Measurements from ENCODE around the gene PLEKHM2.

PLEKHM2 gene

GRCh38 chr1:15720861-15721260 is 36.7 kb downstream of the PLEKHM2 start:
- TF ChIP-seq RAD21 (IDR thresholded peaks at IDR 0.05; ENCODE audit: low read depth), result no peak
- TF ChIP-seq MAX (IDR thresholded peaks at IDR 0.05), result no peak
- no peak for TF ChIP-seq TCF12 (IDR thresholded peaks at IDR 0.05; ENCODE audit: low read depth)
- TF ChIP-seq USF1 (IDR thresholded peaks at IDR 0.05), result no peak
- no peak for TF ChIP-seq CREB1 (IDR thresholded peaks at IDR 0.05; ENCODE audit: low read depth)
- TF ChIP-seq EGR1 (IDR thresholded peaks at IDR 0.05), result no peak
- TF ChIP-seq REST (IDR thresholded peaks at IDR 0.05; ENCODE audit: low read depth), result no peak
- no peak for TF ChIP-seq YY1 (IDR thresholded peaks at IDR 0.05; ENCODE audit: low read depth)
- no peak for TF ChIP-seq TAF1 (IDR thresholded peaks at IDR 0.05; ENCODE audit: low read depth)
- no peak for TF ChIP-seq TEAD4 (IDR thresholded peaks at IDR 0.05)
- no peak for TF ChIP-seq CEBPB (IDR thresholded peaks at IDR 0.05)
- TF ChIP-seq FOXM1 (IDR thresholded peaks at IDR 0.05; ENCODE audit: borderline replicate concordance, low read depth), result no peak
- TF ChIP-seq NFIC (IDR thresholded peaks at IDR 0.05), result no peak
- TF ChIP-seq ZBTB7A (IDR thresholded peaks at IDR 0.05; ENCODE audit: low read depth), result no peak
- TF ChIP-seq EP300 (IDR thresholded peaks at IDR 0.05; ENCODE audit: borderline replicate concordance), result no peak

GRCh38 chr1:15722411-15722810 is 38.3 kb downstream of the PLEKHM2 start:
- TF ChIP-seq TAF1 (IDR thresholded peaks at IDR 0.05; ENCODE audit: low read depth), result no peak
- no peak for TF ChIP-seq TEAD4 (IDR thresholded peaks at IDR 0.05)
- TF ChIP-seq MAX (IDR thresholded peaks at IDR 0.05), result no peak
- TF ChIP-seq NFIC (IDR thresholded peaks at IDR 0.05), result no peak
- no peak for TF ChIP-seq EP300 (IDR thresholded peaks at IDR 0.05; ENCODE audit: borderline replicate concordance)

- TF ChIP-seq TCF12 (IDR thresholded peaks at IDR 0.05; ENCODE audit: low read depth) (no peak), TEAD4 (IDR thresholded peaks at IDR 0.05) (no peak), MAX (IDR thresholded peaks at IDR 0.05) (no peak), YY1 (IDR thresholded peaks at IDR 0.05; ENCODE audit: low read depth) (no peak), EP300 (IDR thresholded peaks at IDR 0.05; ENCODE audit: borderline replicate concordance) (no peak), RAD21 (IDR thresholded peaks at IDR 0.05; ENCODE audit: low read depth) (no peak), REST (IDR thresholded peaks at IDR 0.05; ENCODE audit: low read depth) (no peak), NFIC (IDR thresholded peaks at IDR 0.05) (no peak)
These were observed 38.9 kb downstream of the PLEKHM2 start for GRCh38 chr1:15722836-15723532.

- no peak for TF ChIP-seq REST (IDR thresholded peaks at IDR 0.05; ENCODE audit: low read depth)
- TF ChIP-seq CEBPB (IDR thresholded peaks at IDR 0.05), result no peak
- no peak for TF ChIP-seq MAX (IDR thresholded peaks at IDR 0.05)
- no peak for TF ChIP-seq RAD21 (IDR thresholded peaks at IDR 0.05; ENCODE audit: low read depth)
- no peak for TF ChIP-seq YY1 (IDR thresholded peaks at IDR 0.05; ENCODE audit: low read depth)
- no peak for TF ChIP-seq TAF1 (IDR thresholded peaks at IDR 0.05; ENCODE audit: low read depth)
- TF ChIP-seq EP300 (IDR thresholded peaks at IDR 0.05; ENCODE audit: borderline replicate concordance), result no peak
- no peak for TF ChIP-seq EGR1 (IDR thresholded peaks at IDR 0.05)
- TF ChIP-seq TCF12 (IDR thresholded peaks at IDR 0.05; ENCODE audit: low read depth), result no peak
These were observed 39.6 kb downstream of the PLEKHM2 start for GRCh38 chr1:15723631-15724246.
